Esophagus squamous epithelium (tissue), 5 donors: ENCODE measurements around the gene ZNF593. TPM values are rescaled to one million over a fixed set of nuclear protein-coding genes. Genes with fewer than 3 reads are reported as not detected.

Experiments used
- DNase-seq: peaks from one replicate; lab custom pipeline; 2025; lab: John Stamatoyannopoulos, UW
- H3K27ac ChIP-seq, 4 donors: fragments of 200-600 bp; sonication (generic); one replicate each; pipeline ENCODE4 v1.5.1; 2016 to 2019; ENCODE audit warnings: mild to moderate bottlenecking in 1 of 4
- H3K27me3 ChIP-seq, 4 donors: fragments of 200-600 bp; sonication (generic); 1 replicate in 3 of 4; 2 replicates in 1 of 4; pipeline versions ENCODE4 v1.5.1 to v1.6.0; 2017 to 2021; ENCODE audit warnings: antibody characterized with exemption in 1 of 4
- H3K36me3 ChIP-seq, 3 donors: fragments of 200-600 bp; sonication (generic); one replicate each; pipeline ENCODE4 v1.5.1; 2016 to 2019
- H3K4me1 ChIP-seq, 3 donors: fragments of 200-600 bp; sonication (generic); one replicate each; pipeline ENCODE4 v1.5.1; 2017 to 2019
- H3K4me3 ChIP-seq, 4 donors: fragments of 200-600 bp; sonication (generic); 1 replicate in 3 of 4; 2 replicates in 1 of 4; pipeline ENCODE4 v1.5.1; 2016 to 2019; ENCODE audit warnings: mild to moderate bottlenecking in 2 of 4, moderate library complexity in 1 of 4
- H3K9me3 ChIP-seq, 3 donors: fragments of 200-600 bp; sonication (generic); one replicate each; pipeline ENCODE4 v1.5.1; 2016 to 2019
- POLR2A ChIP-seq, 4 donors: fragments of 450-650 bp; IDR thresholded peaks; one replicate each; pipeline ENCODE4 v1.6.1; 2017; ENCODE audit warnings: antibody characterized with exemption in 4 of 4, mild to moderate bottlenecking in 4 of 4, moderate library complexity in 3 of 4
- WGBS, 2 donors: methylation state at CpG; one replicate each; pipeline ENCODE4 v1.1.5; 2018; 5-methylcytosine and 5-hydroxymethylcytosine counted together
- intact Hi-C: fragments of 100-400 bp; cut with DNase I; formaldehyde crosslinking; loops from one replicate; pipeline ENCODE4 v1.15.0; 2022
- total RNA-seq, 4 donors: library from RNA; depleted of rRNA; stranded (reverse); fragments of >200 nt; gene quantifications; one replicate each; pipeline ENCODE4 v1.1.0, GENCODE V29; 2016
- TF ChIP-seq, protein P1 (sequence below), 6 experiments: fragments of 450-650 bp in 4 of 6; fragments of 200-600 bp in 2 of 6; sonication (generic) in 2 of 6; IDR thresholded peaks; one replicate each; pipeline ENCODE4 v1.5.1; 2016 to 2019; ENCODE audit warnings: antibody characterized with exemption in 6 of 6, mild to moderate bottlenecking in 4 of 6, moderate library complexity in 4 of 6
- donor health status: DM: yes; HTN: yes; CAD: no.

Gene ZNF593
- total RNA-seq, 4 donors from 2014 or later: 19.2 to 45.6 (median 24.7) TPM

DNA sequence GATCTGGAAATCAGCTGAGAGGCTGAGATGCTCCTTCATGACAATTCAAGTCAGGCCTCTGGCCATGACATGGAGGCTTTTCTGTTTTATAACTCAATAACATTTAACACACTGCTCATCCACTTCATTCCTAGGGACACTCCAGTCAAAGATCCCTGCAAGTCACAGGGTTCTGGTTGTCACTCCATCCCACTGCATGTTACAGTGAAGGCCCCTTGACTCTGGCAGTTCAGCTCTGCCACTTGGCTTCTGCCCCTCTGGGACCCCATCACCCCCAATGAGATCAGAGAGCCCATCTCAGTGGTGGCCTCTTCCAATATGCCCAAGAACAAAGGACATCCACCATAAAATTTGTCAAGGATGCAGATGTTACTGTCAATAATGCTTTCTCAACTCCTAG lies 20.8 kb upstream of the ZNF593 start:
- H3K27ac ChIP-seq: no peak overlapping the region

DNA sequence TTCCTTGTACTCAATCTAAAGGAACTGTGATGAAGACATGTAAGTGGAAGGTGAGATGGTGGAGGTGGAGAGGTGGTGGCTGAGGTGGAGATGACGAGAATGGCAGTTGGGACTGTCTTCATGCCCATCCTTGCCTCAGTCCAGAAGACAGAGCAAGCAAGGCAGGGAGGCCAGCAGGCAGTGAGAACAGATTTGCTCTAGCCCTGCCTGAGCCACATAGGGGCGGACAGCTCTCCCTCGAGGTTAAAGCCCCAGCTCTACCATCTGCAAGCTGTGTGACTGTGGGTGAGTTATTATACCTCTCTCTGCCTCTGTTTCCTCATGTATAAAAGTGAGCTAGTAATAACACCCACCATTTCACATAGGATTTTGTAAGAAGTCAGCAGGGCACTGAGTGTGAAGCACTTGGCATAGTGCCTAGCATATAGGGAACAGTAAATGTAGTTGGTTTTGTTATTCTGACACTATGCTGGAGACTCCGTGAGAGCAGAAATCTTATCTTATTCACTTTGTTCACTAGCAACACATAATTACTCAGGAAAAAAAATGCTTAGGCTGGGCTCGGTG lies 15.7 kb upstream of the ZNF593 start:
- peaks cover 6 to 20% (median 8%) of the 10 kb centered on the region in 3 donors for H3K4me1 ChIP-seq

More for the DNA sequence above, 20.8 kb upstream of the ZNF593 start:
- H3K4me1 ChIP-seq: peaks cover 0 to 8% (median 6%) of the 10 kb centered on the region in 3 donors
- TF ChIP-seq, protein P1, sequence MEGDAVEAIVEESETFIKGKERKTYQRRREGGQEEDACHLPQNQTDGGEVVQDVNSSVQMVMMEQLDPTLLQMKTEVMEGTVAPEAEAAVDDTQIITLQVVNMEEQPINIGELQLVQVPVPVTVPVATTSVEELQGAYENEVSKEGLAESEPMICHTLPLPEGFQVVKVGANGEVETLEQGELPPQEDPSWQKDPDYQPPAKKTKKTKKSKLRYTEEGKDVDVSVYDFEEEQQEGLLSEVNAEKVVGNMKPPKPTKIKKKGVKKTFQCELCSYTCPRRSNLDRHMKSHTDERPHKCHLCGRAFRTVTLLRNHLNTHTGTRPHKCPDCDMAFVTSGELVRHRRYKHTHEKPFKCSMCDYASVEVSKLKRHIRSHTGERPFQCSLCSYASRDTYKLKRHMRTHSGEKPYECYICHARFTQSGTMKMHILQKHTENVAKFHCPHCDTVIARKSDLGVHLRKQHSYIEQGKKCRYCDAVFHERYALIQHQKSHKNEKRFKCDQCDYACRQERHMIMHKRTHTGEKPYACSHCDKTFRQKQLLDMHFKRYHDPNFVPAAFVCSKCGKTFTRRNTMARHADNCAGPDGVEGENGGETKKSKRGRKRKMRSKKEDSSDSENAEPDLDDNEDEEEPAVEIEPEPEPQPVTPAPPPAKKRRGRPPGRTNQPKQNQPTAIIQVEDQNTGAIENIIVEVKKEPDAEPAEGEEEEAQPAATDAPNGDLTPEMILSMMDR (IDR thresholded peaks at IDR 0.05): no peak
- TF ChIP-seq POLR2A (IDR thresholded peaks at IDR 0.05): no peak
- no peak for DNase-seq
- H3K36me3 ChIP-seq: no peaks in the 10 kb centered on the region
- intact Hi-C loops: no loop called here
- peaks cover 0 to 12% (median 0%) of the 10 kb centered on the region in 4 donors for H3K27me3 ChIP-seq
- no peak overlapping the region for H3K4me3 ChIP-seq
- H3K9me3 ChIP-seq: no peaks in the 10 kb centered on the region

DNA sequence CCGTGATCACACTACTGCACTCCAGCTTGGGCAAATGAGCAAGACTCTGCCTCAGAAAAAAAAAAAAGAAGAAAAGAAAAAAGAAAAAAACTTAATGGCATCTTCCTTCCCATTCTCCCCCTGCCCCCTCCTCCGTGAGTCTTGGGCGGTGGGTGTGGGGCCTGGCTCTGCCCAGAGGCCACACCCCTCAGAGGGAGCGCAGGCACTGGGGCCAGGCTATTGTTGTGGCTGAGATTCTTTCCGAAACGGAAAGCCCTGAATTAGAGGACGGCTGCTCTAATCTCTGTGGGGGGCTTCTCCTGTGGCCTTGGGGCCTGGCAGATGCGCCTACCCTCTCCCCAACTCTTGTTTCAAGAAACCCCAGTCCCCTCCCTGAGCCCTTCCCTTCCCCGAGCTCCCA lies 15.0 kb upstream of the ZNF593 start:
- peak overlapping the region in 3 of 4 donors; percentile 10 to 72 (median 69) for H3K27ac ChIP-seq
- no peak for DNase-seq

More for the DNA sequence above, 15.7 kb upstream of the ZNF593 start:
- peaks cover 0 to 51% (median 0%) of the 10 kb centered on the region in 4 donors for H3K27me3 ChIP-seq
- WGBS, 2 donors: 67 to 77% methylated on average over 3 to 5 of the region's 5 CpGs
- H3K4me3 ChIP-seq: no peak overlapping the region
- H3K9me3 ChIP-seq: no peaks in the 10 kb centered on the region
- intact Hi-C loops: no loop called here
- H3K36me3 ChIP-seq: no peaks in the 10 kb centered on the region
- TF ChIP-seq, protein P1 (IDR thresholded peaks at IDR 0.05): no peak
- no peak for TF ChIP-seq POLR2A (IDR thresholded peaks at IDR 0.05)
- DNase-seq: no peak
- H3K27ac ChIP-seq: no peak overlapping the region

DNA sequence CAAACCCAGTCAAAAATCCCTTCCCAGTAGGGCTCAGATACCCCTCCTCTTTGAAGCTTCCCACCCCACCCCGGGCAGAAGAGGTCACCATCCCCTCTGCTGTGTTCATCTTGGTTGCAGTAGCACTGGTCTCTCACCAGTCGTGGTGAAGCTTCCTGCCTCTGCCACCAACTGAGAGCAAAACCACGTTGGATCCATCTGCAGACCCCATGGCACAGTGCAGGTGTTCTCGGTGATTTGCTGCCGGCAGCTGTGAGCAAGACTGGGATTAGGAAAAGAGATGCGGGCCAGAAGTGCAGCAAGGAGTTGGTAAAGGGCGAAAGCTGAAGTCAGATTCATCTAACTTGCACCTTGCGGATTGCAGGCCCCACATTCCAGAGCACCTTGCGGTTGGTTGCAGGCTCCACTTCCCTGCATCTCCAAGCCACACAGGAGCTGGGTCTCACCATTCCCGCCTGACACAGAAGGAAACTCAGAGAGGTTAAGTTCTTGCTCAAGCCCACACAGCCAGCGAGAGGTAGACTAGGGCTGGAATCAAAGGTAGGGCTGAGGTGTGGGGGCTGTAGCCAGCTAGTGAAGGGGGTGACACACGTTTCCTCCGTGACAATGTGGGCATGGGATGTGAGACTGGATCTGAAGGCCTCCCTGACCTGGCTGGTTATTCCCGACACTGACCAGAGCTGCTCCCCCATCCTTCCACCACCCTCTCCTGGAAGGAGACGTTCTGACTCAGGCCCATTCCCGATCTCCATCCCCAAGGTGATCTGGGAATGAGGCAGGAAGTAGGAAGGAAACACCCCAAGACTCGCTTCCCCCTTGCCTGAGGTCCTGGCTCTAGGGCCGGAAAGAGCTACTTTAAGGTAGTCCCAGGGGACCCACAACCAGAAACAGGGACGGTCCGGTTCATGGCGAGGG lies 14.1 kb upstream of the ZNF593 start:
- H3K27ac ChIP-seq: peak overlapping the region in 3 of 4 donors; percentile 6 to 72 (median 69)
- H3K27me3 ChIP-seq: peaks cover 0 to 51% (median 0%) of the 10 kb centered on the region in 4 donors
- peaks cover 6 to 23% (median 8%) of the 10 kb centered on the region in 3 donors for H3K4me1 ChIP-seq
- no peak for TF ChIP-seq POLR2A (IDR thresholded peaks at IDR 0.05)
- TF ChIP-seq, protein P1 (IDR thresholded peaks at IDR 0.05): no peak
- peak overlapping the region in 2 of 4 donors; percentile 30 to 39 for H3K4me3 ChIP-seq
- 58 to 80% methylated on average over 11 to 15 of the region's 21 CpGs for WGBS, 2 donors
- no peaks in the 10 kb centered on the region for H3K36me3 ChIP-seq
- DNase-seq: no peak
- no peaks in the 10 kb centered on the region for H3K9me3 ChIP-seq
- intact Hi-C loops: loop anchor here (5.0 kb wide), 1 partner anchor 123 kb away; no protein-coding TSS in a partner anchor

More for the DNA sequence above, 15.0 kb upstream of the ZNF593 start:
- WGBS, 2 donors: 33 to 61% methylated on average over 5 to 9 of the region's 9 CpGs
- intact Hi-C loops: loop anchor here (5.0 kb wide), 1 partner anchor 122 kb away; no protein-coding TSS in a partner anchor
- peaks cover 6 to 20% (median 8%) of the 10 kb centered on the region in 3 donors for H3K4me1 ChIP-seq
- peaks cover 0 to 47% (median 0%) of the 10 kb centered on the region in 4 donors for H3K27me3 ChIP-seq
- H3K36me3 ChIP-seq: no peaks in the 10 kb centered on the region
- no peaks in the 10 kb centered on the region for H3K9me3 ChIP-seq
- peak overlapping the region in 1 of 4 donors; percentile 2 for H3K4me3 ChIP-seq
- no peak for TF ChIP-seq POLR2A (IDR thresholded peaks at IDR 0.05)
- TF ChIP-seq, protein P1 (IDR thresholded peaks at IDR 0.05): no peak
